SKM-1 treated with dmso at 0.1 percent for 144 hours (cell line): ENCODE data around the gene GRID1.
A peak's percentile ranks its signal among the peaks of the same experiment; 100 is the strongest.

Experiments
- DNase-seq: peaks from one replicate; lab custom pipeline; 2025; ENCODE audit not compliant: unreplicated experiment; lab: John Stamatoyannopoulos, UW

The GRID1 gene

DNA sequence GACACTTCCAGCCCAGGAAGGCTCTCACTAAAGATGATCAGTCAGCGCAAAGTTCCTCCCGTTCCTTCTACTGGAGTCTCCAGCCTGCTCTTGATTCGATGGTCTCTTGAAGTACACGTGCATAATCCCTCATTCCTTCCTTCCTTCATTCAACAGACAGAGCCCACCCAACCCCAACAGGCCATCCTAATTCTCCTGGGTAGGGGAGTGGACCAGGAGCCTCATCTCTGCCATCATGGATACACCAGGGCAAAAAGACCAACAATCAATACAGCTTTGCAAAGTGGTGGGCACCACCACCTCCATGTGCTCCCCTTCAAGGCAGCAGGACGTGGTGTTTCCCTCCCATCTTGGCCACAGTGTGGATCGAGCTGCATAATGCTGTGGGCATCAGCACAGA, 446.3 kb downstream of the GRID1 start:
- DNase-seq = no peak

DNA sequence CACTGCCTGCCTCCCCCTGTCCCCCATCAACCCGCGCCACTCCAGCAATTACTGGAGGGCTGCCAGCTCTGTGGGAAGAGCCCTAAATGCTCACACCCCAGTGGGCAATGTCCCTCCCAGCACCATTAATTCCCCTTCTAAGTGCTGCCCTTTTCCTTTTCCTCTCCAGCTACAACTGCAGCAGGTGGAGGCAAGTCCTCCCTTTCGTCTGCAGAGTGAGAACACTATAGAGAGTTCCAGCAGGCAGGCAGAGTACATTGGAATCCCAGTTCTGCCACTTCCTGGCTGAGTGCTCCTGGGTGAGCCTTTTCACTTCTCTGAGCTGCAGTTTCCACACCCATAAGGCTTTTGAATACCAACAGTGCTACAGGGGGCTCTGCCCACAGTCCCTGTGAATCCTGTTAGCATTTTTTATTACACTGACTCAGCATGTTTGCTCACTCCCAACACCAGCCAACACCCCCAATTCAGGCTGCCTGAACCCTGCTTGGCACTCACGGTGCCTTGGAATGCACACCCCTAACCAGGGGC, 447.0 kb downstream of the GRID1 start:
- DNase-seq = no peak

DNA sequence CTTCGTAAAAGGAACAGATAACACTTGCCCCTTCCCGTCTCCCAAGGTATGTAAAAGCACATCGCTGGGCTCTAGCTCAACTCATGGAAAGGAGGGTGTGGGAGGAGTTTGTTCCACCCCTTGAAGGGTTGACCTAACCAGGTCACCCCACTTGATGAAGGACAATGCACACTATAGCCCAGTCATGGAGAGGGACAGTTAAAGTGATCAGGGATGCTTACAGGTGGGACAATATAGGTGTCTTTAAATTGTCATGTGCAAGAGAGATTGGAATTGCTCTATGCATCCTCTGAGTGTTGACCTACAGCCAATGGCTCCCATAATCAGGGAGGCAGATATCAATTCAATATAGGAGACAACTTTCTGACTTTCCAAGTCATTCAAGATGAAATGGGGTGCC, 448.2 kb downstream of the GRID1 start:
- no peak for DNase-seq

DNA sequence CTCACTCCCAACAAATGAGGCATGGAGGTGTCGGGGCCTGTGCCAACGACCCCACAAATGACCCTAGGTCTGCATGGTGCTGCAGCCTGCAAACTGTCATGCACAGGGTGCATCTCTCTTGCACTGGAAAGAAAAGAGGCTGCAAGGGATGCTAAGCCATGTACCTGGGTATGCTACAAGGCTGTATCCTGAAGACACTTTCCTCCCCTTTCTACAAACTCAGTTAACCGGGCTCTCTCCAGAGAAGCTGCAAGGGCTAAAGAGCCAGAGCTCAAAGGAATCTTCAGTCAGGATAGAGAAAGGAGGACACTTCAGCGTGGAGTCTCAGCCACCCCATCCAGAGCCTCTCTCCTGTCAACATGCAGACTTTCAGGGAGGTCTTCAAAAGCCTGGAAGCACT, 449.0 kb downstream of the GRID1 start:
- no peak for DNase-seq

DNA sequence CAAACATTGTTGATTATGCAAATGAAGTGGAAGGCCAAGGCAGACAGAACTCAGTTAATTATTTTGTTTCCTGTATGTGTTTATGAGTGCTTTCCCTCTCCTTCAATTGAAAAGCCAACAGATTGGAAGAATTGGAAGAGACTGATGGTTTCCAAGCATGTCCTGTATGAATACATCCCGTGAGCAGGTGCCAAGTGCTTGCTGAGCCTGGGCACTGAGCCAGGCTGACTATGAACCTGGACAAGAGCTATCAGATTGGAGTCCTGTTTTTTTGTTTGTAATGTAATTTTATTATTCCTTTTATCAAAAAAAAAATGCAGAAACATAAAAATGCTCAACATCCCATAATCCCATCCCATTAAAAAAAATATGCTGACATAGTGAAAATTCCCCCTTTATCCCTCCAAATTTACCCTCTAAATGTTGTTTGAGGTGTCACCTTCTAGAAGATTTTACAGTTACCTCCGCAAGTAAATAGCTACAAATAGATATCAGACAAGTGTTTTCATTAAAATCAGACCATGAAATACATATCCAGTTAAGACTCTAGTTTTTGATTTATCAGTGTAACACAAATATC, 449.5 kb downstream of the GRID1 start:
- no peak for DNase-seq

DNA sequence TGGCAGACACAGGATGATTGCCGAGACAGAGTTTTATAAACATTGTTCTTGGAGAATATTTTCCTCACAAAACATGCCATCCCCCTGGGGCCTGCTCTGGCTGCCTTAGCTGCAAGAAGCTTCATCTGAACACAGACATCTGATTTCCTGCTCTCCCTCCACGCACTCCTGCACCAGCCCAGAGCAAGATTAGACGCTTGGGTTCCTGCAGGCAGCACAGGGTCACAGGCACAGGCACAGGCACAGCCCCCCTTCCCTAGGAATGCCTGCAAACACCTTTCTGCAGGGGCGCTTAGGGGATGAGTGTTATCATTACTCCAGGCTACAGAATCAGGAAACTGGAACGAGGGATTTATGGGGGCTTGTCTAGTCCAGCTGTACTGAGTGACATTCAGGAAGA, 450.3 kb downstream of the GRID1 start:
- no peak for DNase-seq

DNA sequence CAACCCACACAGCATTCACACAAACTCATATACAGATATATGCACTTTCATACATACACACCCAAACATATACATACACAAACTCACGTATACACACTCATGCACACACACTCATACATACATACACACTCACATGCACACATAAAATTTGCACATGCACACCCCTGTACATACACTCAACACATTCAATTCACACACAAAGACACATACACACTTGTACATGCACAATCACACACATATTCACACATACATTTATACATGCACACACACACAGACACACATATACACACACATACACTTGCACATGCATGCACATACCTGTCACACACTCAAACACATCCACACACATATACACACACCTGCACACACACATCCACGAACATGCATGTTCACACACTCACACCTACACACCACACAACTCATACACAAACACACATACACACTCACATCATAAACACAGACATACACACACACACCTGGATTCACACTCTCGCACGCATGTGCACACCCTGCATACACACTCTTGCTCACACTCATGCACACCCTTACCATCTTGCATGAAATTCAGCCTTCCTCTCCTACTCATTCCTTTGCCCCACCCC, 451.2 kb downstream of the GRID1 start:
- no peak for DNase-seq

DNA sequence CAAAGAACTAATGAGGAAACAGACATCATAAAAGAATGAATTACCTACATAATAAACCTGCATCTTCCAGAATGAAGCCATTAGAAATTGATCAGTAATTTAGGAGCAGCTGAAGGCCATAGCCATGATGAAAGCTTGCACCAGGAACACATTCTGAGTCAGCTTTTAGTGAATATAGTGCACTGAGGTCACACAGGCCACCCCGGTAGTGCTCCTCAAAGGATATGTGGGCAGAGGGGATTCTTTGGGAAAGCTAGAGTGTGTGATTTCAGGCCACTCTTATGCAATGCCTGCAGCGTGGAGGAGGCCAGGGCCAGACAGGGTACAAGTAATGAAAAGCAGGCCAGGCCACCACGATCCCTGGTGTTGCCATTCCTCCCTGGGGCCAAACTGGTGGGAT, 451.9 kb downstream of the GRID1 start:
- DNase-seq = no peak

DNA sequence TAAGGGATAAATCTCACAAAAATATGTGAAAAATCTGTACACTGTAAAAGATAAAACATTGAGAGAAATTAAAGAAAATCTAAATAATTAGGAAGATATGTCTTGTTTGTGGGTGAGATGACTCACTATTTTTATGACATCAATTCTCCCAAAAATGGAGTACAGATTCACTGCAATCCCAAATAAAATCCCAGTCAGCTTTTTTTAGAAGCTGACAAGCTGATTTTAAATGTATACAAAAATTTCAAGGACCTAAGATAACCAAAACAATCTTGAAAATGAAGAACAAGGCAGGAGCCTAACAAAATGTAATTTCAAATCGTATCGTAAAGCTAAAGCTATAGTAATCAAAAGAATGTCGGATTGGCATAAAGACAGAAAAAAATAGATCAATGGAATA, 458.1 kb downstream of the GRID1 start:
- DNase-seq = no peak

DNA sequence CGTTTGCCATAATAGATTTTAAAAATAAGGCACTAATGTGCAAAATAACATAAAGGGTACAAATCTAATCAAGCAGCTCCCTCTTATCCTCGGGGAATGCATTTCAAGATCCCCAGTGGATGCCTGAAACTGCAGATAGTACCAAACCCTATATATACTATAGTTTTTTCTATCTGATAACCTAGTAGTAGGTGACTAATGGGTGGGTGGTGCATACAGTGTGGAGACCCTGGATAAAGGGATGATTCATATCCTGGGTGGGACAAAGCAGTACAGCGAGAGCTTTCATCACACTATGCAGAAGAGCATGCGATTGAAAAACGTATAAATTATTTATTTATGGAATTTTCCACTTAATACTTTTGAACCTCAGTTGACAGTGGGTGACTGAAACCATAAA, 464.5 kb downstream of the GRID1 start:
- DNase-seq = no peak

DNA sequence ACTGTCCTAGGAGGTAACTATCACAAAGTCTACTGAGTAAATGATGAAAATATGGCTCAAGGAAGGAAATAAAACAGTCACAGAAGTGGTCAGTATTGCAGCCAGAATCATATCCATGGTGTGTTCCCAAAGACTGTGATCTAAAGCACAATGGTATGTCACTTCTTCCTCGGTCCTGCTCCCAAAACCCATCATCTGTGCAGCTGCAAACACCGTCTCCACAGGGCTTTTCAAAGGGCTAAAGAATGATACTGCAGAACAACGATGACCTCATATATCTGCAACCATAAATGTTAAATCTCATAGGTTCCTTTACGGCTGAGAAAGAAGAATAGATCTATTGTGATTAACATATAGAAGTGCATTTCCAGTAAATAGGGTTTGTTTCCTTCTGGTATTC, 465.0 kb downstream of the GRID1 start:
- no peak for DNase-seq

DNA sequence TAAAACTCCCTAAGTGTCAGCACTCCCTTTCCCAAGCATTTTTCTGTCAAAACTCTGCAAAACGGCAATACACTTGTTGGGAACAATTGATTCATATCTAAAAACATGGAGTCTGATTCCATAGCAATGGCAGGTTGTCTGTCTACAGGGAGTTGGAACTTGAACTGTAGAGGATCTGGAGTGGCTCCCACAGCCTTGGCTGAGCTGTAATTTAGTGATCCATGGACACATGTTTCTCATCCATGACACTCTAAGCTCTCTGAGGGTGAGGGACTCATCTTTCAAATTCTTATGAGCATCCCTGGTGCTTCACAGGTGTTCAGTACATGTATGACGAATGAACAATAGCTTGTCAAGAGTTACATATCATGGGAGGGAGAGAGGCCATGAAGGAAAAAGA, 466.1 kb downstream of the GRID1 start:
- DNase-seq = no peak

DNA sequence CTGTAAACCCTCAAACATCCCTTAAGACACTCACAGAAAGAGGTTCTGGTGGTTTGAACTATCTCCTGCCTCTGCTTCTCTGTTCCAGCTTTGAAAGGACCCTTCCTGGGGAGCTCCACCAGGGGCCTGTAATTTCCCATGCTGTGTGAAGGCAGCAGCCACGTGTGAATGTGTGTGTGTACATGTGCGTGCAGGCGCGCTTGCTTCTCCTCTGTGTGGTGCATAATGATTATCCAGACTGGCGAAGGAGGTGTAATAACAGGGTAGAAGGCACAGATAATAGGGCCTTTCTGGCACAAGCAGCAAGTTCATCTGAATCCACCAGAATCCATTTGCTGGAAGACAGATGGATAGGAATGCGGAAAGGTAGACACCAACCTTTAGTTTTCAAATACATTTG, 466.5 kb downstream of the GRID1 start:
- no peak for DNase-seq

DNA sequence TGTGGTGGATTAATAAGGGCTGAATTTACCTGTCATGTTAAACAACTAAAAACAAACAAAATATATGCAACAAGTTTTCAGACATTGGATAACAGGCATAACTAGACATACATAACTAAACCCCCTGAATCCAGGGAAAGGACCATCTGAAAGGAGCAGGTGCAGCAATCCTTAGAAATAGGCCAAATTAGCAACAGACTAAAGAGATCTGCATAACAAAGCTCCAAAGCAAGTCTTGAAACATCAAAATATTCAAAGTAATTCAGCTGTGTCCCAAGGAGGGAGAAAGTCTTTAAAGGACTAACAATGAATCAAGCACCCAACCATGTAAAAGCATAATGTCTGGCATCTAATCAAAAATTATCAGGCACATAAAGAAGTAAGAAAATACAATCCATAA, 475.1 kb downstream of the GRID1 start:
- no peak for DNase-seq

DNA sequence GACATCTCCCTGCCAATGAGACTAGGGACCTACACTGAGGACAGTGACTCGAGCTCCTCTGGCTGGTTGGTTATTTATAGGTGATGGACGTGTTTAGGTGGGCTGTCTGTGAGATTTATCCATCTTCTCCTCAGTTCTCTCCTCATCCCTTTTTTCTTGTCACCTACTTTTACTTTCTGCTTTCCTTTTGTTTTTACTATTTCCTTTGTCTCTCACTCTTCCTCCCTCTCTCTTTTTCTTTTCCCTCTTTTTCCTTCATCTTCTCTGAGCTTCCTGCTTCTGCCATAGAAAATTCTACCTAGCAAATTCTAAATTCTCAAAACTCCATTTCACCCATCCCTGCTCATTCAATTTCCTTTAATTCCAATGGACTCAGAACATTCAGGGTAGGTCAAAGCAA, 478.0 kb downstream of the GRID1 start:
- no peak for DNase-seq

DNA sequence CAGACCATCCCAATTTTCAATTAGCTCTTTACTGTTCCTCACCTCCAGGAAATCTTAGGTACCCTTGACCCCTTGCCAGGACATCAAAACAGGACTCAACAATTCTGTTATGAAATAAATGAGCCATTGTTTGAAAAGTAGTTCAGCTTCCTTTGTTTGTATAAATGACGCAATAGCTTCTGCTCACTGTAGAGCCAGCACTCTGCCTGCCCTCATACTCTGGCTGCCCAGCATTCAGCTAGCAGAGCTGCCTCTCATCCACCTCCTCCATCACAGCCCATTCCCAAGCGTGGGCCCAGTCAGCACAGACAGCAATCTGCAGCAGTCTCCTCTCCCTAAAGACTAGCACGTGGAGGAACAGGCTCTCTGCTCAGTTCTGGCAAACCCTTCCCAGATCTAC, 478.6 kb downstream of the GRID1 start:
- DNase-seq = peak; percentile 54

DNA sequence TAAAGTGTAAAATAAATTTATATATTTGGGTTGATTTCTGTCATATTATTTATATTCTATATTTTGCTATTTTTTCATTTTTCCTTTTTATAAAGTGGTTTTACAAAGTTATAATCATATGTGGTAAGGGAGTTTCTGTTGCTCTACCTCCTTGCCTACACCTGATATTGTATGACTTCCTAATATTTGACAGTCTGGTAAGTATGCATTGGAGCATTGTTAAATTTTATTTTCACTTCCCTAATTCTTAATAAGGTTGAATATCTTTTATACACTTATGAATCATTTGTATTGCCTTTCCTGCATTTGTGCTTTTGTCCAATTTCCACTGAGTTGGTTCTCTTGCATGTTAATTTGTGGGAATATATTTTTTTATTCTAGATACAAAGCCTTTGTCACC, 492.4 kb downstream of the GRID1 start:
- DNase-seq = no peak

DNA sequence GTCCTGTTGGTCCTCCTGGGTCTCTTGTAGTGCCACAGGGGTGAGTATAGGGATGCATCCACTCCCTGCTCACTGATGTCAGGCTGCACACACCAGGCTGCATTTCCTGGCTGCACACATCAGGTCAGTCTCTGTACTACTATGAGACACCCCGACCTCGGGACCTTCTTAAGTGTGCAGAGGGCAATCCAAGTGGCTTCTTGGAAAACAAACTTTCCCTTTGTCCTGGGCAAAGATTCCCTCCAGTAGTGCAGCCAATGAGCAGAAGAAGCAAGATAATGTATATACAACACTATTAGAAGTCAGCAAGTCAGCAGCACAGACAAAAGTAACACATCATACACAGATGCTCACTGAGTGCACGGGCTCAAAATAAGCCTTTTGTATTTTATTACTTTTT, 493.5 kb downstream of the GRID1 start:
- DNase-seq = no peak

DNA sequence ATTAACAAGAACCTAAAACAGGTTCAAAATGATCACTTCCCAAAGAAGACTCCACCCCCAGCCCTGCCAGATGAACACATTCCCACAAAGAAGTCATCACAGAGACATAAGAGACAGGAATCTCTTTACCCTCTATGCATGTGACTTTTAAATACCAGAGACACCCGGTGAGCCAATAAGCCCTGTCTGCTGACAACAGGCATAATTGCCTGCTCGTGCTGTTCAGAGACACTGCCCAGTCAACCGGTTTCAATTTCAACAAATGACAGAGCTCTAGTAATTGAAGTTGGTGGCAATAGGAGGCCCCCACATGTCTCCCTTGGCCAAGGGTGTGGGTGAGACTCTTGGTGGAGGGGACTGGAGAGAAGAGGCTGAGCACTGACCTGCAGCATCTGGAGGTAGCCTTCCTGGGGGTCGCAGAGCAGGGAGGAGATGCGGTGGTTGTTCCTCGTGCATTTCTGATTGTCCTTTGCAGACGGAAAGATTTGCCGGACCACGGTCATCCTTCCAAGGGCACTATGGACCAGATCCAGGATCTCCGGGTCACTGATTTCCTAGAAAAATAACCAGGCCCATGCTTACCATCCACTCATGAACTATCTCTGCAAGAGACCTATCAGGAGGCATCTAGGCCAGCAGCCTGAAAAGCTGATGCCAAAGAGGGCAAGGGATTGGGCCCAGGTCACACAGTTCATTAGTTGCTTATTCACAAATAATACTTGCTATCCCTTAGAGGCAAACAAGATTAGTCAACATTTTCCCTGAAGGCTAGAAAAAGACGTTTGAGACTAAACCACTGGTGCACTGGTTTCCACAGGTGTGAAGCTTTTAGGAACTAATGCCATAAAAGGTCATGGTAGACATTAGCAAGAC, 497.7 kb downstream of the GRID1 start:
- no peak for DNase-seq

DNA sequence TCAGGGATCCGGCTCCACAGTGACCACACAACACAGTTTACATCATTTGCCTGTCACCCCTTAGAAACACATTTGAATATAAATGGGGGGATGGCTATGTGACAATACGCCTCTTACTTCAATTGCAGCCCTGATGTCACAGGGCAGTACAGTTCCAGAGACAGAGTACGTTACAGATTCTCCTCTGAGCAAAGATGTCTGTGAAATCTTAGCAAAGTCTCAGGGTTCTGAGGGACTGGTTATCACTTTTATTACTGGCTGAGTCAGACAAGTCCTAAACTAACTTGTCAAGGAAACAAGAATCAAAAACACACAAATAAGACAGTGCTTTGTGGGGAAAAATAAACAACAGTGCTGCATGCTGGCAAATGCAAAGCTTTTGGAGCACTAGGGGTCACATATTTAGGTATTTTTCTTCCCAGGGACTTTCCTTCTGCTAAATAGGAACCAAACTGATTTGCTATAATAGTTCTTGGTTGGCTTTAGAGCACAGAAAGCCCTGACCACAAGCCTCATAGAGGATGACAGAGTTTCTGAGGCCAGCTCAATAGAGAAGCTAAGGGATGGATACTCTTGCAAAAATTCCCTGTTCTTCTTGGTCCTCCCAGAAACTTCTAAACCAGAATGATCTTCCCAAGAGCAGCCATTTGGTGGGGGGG, 501.6 kb downstream of the GRID1 start:
- no peak for DNase-seq

DNA sequence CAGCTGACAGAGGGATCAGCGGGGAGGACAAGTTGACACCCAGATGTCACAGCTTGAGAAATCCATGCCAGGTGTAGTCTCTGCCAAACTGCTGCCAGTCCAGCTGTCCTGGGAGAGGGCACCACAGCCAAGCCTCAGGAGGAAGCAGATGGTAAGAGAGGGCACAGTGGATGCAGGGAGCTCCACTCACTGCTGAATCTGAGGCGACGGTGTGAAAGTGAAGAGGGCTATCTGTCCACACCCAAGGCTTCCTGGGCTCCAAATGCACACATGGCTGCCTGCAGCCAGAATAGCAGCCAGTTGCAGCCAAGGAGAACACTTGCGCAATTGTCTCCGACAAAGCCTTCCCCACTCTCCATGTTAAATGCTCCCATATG, 502.4 kb downstream of the GRID1 start:
- no peak for DNase-seq
